ELF-1 (cell line): ENCODE data around the gene SLC9A6.
"Not testable (repeated sequence)": the region's sequence is repeated elsewhere in the genome, so short reads cannot be mapped to it uniquely, and the experiment has no call there.

ENCODE experiments used
- DNase-seq: peaks from one replicate; pipeline ENCODE4 v3.0.0-alpha.2; 2016; ENCODE audit warnings: low read depth, low spot score

SLC9A6 gene

DNA sequence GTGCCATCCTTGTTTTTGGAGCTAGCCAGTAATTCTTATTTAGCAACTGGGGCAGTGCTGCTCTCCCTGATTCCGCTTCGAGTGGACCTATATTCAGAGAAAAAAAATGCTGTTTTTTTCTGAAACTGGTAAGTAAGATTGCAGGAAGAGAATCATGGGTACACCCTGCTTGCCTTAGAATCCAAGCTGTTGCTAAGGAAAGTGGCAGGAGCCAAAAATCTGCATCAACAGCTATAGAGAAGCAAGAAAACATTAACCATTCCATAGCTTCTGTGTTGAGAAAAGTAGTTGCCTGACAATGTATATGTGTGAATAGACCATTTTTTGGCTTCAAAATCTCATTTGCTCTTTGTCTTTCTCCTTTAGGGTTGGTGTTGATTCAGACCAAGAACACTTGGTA is 44.5 kb downstream of the SLC9A6 start:
- DNase-seq: no peak

DNA sequence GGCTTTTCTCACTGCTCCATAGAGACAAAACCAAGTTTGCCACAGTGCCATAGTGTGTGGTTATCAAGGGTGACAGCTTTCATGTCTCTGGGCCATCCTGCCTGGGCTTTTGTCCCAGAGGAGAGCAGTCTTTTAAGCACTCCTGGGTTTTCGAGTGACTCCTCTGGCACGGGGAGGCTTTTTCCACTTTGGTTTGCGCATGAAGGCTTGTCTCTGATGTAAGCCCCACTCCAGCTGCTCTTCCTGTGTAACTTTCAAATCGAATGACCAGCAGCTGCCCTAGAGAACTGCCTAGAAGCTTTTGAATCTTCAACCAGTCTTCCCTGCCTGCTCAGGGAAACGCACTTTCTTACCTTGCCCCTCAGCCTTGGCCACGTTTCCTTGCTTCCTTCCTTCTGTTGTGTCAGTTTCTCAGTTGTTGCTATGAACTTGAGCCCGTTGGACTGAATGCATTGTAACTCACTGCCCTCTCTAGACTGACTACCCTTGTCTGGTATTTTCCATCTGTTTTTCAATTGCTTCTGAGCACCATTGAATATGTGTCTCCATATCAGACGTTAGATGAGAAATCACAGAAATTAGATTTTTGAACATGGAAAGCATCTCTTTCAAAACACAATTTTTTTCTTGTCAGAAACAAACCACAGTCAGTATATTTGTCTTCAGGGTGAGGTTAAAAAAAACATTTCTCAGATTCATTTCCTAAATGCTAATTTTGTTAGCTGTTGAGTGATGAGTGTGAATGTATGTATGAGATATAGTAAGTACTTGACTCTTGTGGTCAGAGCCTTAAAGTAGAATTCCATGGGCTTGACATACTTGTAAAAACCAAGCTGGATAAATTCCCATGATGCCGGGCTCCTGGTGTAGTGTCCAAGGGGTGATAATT is 45.3 kb downstream of the SLC9A6 start:
- DNase-seq: no peak

GRCh38 chrX:136031626-136032025 is 46.4 kb downstream of the SLC9A6 start:
- no peak for DNase-seq

GRCh38 chrX:136032370-136032769 is 47.1 kb downstream of the SLC9A6 start:
- DNase-seq: no peak

DNA sequence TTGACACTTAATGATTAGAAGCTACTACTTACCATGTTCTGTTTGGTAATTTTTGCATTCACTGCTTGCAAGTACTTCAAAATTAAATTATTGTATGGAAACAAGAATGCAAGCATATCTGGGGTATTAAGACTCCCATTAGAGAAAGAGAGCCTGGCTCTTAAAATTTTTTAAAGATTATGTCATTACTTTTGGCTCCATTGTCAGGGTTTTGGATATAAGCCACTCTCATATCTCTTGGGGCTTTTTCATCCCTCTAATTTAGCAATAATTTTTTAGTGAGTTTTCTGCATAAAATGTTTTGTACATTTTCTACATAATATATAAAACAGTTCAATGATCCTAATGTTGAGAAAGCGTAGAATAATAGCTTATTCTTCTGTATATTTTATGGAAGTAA is 49.4 kb downstream of the SLC9A6 start:
- DNase-seq: no peak

DNA sequence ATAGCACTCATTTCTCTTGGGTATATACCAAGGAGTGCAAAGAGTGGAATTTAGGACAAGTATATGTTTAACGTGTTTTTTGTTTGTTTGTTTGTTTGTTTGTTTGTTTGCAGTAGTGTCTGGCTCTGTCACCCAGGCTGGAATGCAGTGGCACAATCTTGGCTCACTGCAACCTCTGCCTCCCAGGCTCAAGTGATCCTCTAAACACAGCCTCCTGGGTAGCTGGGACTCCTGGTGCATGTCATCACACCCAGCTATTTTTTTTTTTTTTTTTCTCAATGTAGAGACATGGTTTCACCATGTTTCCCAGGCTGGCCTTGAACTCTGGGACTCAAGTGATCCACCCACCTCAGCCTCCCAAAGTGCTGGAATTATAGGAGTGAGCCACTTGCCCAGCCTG is 50.4 kb downstream of the SLC9A6 start:
- no peak for DNase-seq

DNA sequence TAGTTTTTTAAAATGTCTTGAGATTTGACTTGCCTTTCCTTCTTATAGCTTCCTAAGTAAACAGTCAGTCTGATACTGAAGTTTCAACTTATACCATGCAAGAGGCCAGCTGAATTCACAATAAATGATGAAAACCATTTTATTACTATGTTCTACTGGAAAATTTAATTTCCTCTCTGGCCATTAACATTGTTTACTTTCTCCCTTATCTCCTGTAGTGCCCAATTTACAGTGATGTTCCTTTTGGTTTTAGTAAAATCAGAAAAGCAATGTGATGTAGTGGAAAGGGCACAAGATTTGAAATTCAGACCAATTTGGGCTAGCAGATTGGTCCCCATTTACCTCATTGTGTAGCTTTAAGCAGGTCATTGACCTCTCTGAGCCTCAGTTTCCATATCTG is 54.2 kb downstream of the SLC9A6 start:
- DNase-seq: no peak

- DNase-seq: no peak
Observed at GRCh38 chrX:136039968-136040367, 54.7 kb downstream of the SLC9A6 start.

DNA sequence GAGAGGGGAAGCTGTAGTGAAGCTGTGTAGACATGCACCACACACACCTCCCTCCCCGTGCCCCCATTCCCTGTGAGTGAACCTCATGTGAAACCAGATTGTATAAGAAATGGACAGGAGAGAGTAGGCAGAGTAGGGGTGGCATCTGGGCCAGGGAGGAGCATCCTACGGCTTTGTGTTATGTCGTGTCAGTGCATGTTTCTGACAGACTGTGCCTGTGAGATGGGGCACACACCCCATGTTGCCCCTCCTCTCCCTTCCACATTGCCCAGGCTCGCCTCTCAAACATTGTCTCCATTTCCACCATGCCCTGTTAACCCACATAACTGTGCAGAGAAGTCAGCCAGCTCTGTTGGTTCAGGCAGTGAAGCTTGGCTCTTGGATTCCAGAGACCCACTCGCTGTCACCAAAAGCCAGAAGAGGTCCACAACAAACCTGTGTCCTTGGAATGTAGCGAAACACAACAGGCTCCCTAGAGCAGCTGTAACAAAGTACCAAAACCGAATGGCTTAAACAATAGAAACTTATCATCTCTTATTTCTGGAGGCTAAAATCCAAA is 56.1 kb downstream of the SLC9A6 start:
- no peak for DNase-seq

DNA sequence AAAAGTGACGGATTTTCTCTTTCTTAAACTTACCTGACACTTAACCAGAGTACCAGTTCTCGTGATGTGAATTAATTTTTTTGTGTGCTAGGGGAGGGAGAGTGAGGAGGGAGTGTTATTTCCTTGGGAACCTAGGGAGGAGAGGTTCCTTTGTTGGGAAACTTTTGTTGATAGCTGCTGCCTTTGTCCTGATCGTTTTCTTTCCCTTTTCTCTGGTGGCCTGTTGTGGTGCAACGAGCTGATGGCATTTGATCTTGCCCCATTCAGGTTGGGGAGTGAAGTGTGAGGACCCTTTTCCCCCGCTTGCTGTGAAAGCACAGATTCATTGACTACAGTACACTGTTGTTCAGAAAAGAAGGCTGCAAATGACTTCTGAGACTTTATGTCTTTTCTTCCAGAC is 59.8 kb downstream of the SLC9A6 start:
- DNase-seq: no peak

- no peak for DNase-seq
Observed at GRCh38 chrX:136046295-136047015, 61.2 kb downstream of the SLC9A6 start.

DNA sequence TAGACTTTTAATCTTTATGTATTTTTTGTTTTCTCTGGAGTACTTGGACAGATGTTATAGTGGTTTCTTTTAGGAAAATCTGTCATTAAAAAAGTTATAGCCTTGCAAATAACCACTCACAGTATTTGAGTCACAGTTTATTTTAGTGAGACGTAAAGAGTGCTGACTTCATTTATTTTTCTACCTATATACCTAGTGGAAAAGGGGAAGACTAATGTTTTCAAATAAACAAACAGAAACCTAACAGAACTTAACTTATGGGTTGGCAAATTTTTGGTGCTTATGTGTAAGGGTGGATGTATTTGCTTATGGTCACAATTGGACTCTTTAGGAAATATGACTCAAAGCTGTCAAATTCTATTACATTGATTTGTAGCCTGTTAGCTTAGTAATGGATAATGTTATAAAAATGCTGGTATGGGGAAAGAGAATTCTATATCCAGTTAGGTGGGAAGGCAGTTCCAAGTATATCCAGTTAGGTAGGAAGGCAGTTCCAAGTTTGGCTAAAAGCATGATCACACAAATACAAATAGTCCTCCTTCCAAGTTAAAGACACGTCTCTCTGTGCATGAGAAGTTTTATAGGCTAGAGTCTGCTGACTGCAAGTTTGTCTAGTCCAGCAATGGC is 61.9 kb downstream of the SLC9A6 start:
- DNase-seq: no peak

DNA sequence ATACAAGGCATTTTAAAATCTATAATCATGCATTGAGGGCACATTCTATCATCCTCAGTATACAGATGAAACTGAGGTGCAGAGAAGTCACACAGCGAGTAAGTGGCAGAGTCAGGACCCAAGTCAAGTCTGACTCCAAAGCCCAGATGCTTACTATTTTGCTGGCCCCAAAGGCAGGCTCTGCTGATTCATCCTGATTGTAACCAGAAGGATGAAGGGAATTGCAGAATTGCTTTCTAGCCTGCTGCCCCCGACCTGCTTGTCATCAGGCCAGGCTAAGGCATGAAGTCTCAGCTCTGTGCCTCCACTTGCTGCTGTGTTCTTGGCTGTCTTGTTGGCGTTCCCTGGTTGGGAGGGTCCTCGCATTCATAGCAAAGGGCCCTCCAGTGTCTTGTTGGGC is 62.7 kb downstream of the SLC9A6 start:
- DNase-seq: no peak

DNA sequence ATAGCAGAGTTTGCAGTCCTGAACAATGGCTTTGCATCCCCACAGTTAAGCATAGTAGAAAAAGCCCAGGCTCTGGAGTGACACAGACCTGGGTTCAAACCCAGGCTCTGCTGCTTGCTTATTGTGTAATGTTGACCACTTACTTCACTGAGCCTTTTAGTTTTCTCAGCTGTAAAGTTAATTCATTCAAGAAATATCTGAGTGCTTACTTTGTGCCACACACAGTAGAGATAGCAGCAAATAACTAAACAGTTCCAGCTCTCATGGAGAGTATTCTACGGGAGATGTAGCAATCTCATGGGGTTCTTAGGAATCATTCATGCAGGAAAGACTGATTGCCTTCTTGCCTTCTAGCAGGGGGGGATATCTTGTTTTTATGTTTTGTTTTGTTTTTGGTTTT is 63.2 kb downstream of the SLC9A6 start:
- DNase-seq: no peak

DNA sequence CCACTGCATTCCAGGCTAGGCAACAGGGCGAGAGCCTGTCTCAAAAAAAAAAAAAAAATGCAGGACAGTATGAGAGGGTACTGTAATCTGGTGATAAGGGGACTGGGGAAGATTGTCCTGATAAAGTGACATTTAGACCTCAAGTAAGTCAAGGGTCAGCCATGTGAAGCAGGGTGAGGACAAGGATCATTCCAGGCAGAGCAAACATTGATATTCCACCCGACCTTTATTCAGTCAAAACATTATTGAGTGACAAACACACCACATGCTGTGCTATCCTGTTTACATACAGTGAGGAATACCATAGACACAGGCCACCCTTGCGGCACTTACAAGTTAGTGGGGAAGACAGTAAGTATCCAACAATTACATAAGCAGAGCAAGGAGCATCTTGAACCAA is 64.4 kb downstream of the SLC9A6 start:
- no peak for DNase-seq

DNA sequence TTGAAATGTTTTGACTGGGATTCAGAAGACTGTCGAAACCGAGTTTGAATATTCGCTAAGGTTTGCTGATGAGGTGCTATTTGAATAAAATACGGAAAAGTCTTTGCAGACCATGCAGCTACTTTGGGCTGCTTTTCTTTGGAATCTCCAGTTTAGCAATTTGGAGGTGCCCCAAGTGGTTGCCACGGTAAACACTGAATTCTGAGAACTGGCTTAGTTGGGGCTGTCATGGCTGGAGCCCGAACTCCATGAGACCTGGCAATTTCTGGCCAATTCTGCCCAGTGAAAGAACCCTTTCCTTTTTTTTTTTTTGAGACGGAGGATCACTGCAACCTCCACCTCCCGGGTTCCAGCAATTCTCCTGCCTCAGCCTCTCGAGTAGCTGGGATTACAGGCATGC is 65.6 kb downstream of the SLC9A6 start:
- DNase-seq: not testable (repeated sequence)

- no peak for DNase-seq
Observed at GRCh38 chrX:136051611-136052010, 66.4 kb downstream of the SLC9A6 start.

GRCh38 chrX:136055651-136056221 is 70.5 kb downstream of the SLC9A6 start:
- DNase-seq: no peak

- no peak for DNase-seq
Observed at GRCh38 chrX:136057567-136057966, 72.3 kb downstream of the SLC9A6 start.

GRCh38 chrX:136059350-136059749 is 74.1 kb downstream of the SLC9A6 start:
- DNase-seq: no peak

DNA sequence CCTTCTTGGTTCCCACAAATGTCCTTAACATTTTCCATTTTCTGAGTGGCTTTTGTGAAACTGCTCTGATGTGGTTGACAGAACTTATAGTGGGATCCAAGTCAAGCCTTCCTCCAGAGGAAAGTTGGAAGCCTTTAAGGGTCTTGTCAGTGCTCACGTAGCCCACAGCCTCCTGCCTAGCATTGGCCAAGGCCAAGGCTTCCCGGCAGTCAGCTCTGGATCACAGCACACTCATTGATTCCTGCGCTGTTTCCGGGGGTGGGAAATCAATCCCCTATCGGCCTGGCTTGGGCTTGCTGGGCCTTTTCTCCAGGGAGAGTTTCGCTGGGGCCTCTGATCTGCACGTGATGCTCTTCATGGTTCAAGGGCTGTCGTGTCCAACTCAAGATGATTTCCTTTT is 76.1 kb downstream of the SLC9A6 start:
- DNase-seq: no peak

DNA sequence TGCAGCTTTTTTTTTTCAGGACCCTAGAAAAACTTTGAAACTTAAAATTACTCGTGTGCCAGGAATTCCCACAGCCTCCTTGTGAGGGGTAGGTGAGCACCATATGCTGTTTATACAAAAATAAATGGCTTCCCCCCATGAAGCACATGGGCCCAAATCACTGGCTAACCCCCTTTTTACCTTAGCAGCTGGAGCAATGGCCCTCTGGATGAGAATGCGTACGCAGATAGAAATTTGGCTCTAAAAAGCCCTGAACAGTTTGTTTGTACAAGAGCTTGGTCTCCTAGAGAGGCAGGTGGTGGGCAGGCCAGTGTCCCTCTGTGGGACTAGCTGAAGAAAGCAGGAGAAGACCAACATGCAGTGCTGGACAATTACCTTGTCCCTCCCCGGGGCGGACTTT is 76.5 kb downstream of the SLC9A6 start:
- DNase-seq: no peak
